ENCODE results near the gene CD82.

Gene CD82

GRCh38 chr11:44570411-44571155 is 5.1 kb downstream of the CD82 start:
- Histone ChIP-seq H3K4me1 (ENCODE audit: insufficient read depth, low read length) (peaks cover 9% of the 10 kb centered on the region; the same call in 1 of the 2 replicates), H3K9ac (ENCODE audit: low read depth, low read length) (no peak overlapping the region), H3K27me3 (ENCODE audit: insufficient read depth, low read length) (peaks cover 16% of the 10 kb centered on the region), H3K36me3 (ENCODE audit: insufficient read depth, low read length) (no peaks in the 10 kb centered on the region), H3K4me3 (ENCODE audit: low read length) (no peak overlapping the region), H3K27ac (ENCODE audit: low read depth, low read length) (no peak overlapping the region), H3K9me3 (ENCODE audit: insufficient read depth, low read depth, low read length) (no peaks in the 10 kb centered on the region)
- 81% methylated on average over 10 of the region's 10 CpGs for WGBS

GRCh38 chr11:44571871-44572270 is 6.4 kb downstream of the CD82 start:
- WGBS, result 82% methylated on average over 2 of the region's 2 CpGs
- H3K4me1 ChIP-seq (ENCODE audit: insufficient read depth, low read length), result no peaks in the 10 kb centered on the region

GRCh38 chr11:44572436-44572835 is 7.0 kb downstream of the CD82 start:
- no peaks in the 10 kb centered on the region for H3K36me3 ChIP-seq (ENCODE audit: insufficient read depth, low read length)
- WGBS, result 94% methylated on average over 7 of the region's 7 CpGs
- no peak overlapping the region for H3K27ac ChIP-seq (ENCODE audit: low read depth, low read length)

More at GRCh38 chr11:44571871-44572270, 6.4 kb downstream of the CD82 start:
- Histone ChIP-seq H3K9me3 (ENCODE audit: insufficient read depth, low read depth, low read length) (no peaks in the 10 kb centered on the region), H3K36me3 (ENCODE audit: insufficient read depth, low read length) (no peaks in the 10 kb centered on the region), H3K27ac (ENCODE audit: low read depth, low read length) (no peak overlapping the region), H3K4me3 (ENCODE audit: low read length) (no peak overlapping the region), H3K9ac (ENCODE audit: low read depth, low read length) (no peak overlapping the region), H3K27me3 (ENCODE audit: insufficient read depth, low read length) (peaks cover 3% of the 10 kb centered on the region; the same call in 1 of the 2 replicates)

GRCh38 chr11:44572884-44573283 is 7.4 kb downstream of the CD82 start:
- Histone ChIP-seq H3K9me3 (ENCODE audit: insufficient read depth, low read depth, low read length) (no peaks in the 10 kb centered on the region), H3K4me1 (ENCODE audit: insufficient read depth, low read length) (no peaks in the 10 kb centered on the region), H3K9ac (ENCODE audit: low read depth, low read length) (no peak overlapping the region), H3K27ac (ENCODE audit: low read depth, low read length) (no peak overlapping the region), H3K27me3 (ENCODE audit: insufficient read depth, low read length) (no peaks in the 10 kb centered on the region), H3K36me3 (ENCODE audit: insufficient read depth, low read length) (no peaks in the 10 kb centered on the region), H3K4me3 (ENCODE audit: low read length) (no peak overlapping the region)
- WGBS, result 83% methylated on average over 15 of the region's 16 CpGs

More at GRCh38 chr11:44572436-44572835, 7.0 kb downstream of the CD82 start:
- no peak overlapping the region for H3K4me3 ChIP-seq (ENCODE audit: low read length)
- no peaks in the 10 kb centered on the region for H3K4me1 ChIP-seq (ENCODE audit: insufficient read depth, low read length)
- no peaks in the 10 kb centered on the region for H3K9me3 ChIP-seq (ENCODE audit: insufficient read depth, low read depth, low read length)
- H3K27me3 ChIP-seq (ENCODE audit: insufficient read depth, low read length), result no peaks in the 10 kb centered on the region
- H3K9ac ChIP-seq (ENCODE audit: low read depth, low read length), result no peak overlapping the region

- Histone ChIP-seq H3K9ac (ENCODE audit: low read depth, low read length) (no peak overlapping the region), H3K27me3 (ENCODE audit: insufficient read depth, low read length) (no peaks in the 10 kb centered on the region), H3K9me3 (ENCODE audit: insufficient read depth, low read depth, low read length) (no peaks in the 10 kb centered on the region), H3K4me3 (ENCODE audit: low read length) (no peak overlapping the region), H3K4me1 (ENCODE audit: insufficient read depth, low read length) (no peaks in the 10 kb centered on the region), H3K27ac (ENCODE audit: low read depth, low read length) (no peak overlapping the region), H3K36me3 (ENCODE audit: insufficient read depth, low read length) (no peaks in the 10 kb centered on the region)
- 94% methylated on average over 3 of the region's 3 CpGs for WGBS
Observed at GRCh38 chr11:44573333-44573732, 7.9 kb downstream of the CD82 start.

GRCh38 chr11:44574610-44575287 is 9.3 kb downstream of the CD82 start:
- 85% methylated on average over 5 of the region's 5 CpGs for WGBS
- Histone ChIP-seq H3K9me3 (ENCODE audit: insufficient read depth, low read depth, low read length) (no peaks in the 10 kb centered on the region), H3K4me3 (ENCODE audit: low read length) (no peak overlapping the region), H3K36me3 (ENCODE audit: insufficient read depth, low read length) (no peaks in the 10 kb centered on the region), H3K27me3 (ENCODE audit: insufficient read depth, low read length) (no peaks in the 10 kb centered on the region), H3K27ac (ENCODE audit: low read depth, low read length) (no peak overlapping the region), H3K9ac (ENCODE audit: low read depth, low read length) (no peak overlapping the region), H3K4me1 (ENCODE audit: insufficient read depth, low read length) (no peaks in the 10 kb centered on the region)

GRCh38 chr11:44575288-44575672 is 9.8 kb downstream of the CD82 start:
- Histone ChIP-seq H3K27ac (ENCODE audit: low read depth, low read length) (no peak overlapping the region), H3K4me1 (ENCODE audit: insufficient read depth, low read length) (no peaks in the 10 kb centered on the region), H3K27me3 (ENCODE audit: insufficient read depth, low read length) (no peaks in the 10 kb centered on the region), H3K9me3 (ENCODE audit: insufficient read depth, low read depth, low read length) (no peaks in the 10 kb centered on the region), H3K4me3 (ENCODE audit: low read length) (no peak overlapping the region), H3K9ac (ENCODE audit: low read depth, low read length) (no peak overlapping the region), H3K36me3 (ENCODE audit: insufficient read depth, low read length) (no peaks in the 10 kb centered on the region)
- WGBS, result 80% methylated on average over 2 of the region's 2 CpGs

GRCh38 chr11:44575962-44576361 is 10.5 kb downstream of the CD82 start:
- Histone ChIP-seq H3K27me3 (ENCODE audit: insufficient read depth, low read length) (no peaks in the 10 kb centered on the region), H3K4me3 (ENCODE audit: low read length) (no peak overlapping the region), H3K36me3 (ENCODE audit: insufficient read depth, low read length) (no peaks in the 10 kb centered on the region), H3K9ac (ENCODE audit: low read depth, low read length) (no peak overlapping the region), H3K4me1 (ENCODE audit: insufficient read depth, low read length) (no peaks in the 10 kb centered on the region), H3K9me3 (ENCODE audit: insufficient read depth, low read depth, low read length) (no peaks in the 10 kb centered on the region), H3K27ac (ENCODE audit: low read depth, low read length) (no peak overlapping the region)
- 92% methylated on average over 5 of the region's 5 CpGs for WGBS

- 96% methylated on average over 3 of the region's 4 CpGs for WGBS
- Histone ChIP-seq H3K9ac (ENCODE audit: low read depth, low read length) (no peak overlapping the region), H3K4me1 (ENCODE audit: insufficient read depth, low read length) (no peaks in the 10 kb centered on the region), H3K27me3 (ENCODE audit: insufficient read depth, low read length) (no peaks in the 10 kb centered on the region), H3K9me3 (ENCODE audit: insufficient read depth, low read depth, low read length) (no peaks in the 10 kb centered on the region), H3K36me3 (ENCODE audit: insufficient read depth, low read length) (no peaks in the 10 kb centered on the region), H3K27ac (ENCODE audit: low read depth, low read length) (no peak overlapping the region), H3K4me3 (ENCODE audit: low read length) (no peak overlapping the region)
Observed at GRCh38 chr11:44576656-44577055, 11.2 kb downstream of the CD82 start.

GRCh38 chr11:44577231-44577830 is 11.9 kb downstream of the CD82 start:
- Histone ChIP-seq H3K4me3 (ENCODE audit: low read length) (no peak overlapping the region), H3K9me3 (ENCODE audit: insufficient read depth, low read depth, low read length) (no peaks in the 10 kb centered on the region), H3K36me3 (ENCODE audit: insufficient read depth, low read length) (no peaks in the 10 kb centered on the region), H3K4me1 (ENCODE audit: insufficient read depth, low read length) (no peaks in the 10 kb centered on the region), H3K27ac (ENCODE audit: low read depth, low read length) (no peak overlapping the region), H3K9ac (ENCODE audit: low read depth, low read length) (no peak overlapping the region), H3K27me3 (ENCODE audit: insufficient read depth, low read length) (no peaks in the 10 kb centered on the region)
- 91% methylated on average over 7 of the region's 7 CpGs for WGBS

GRCh38 chr11:44578279-44578678 is 12.8 kb downstream of the CD82 start:
- H3K27me3 ChIP-seq (ENCODE audit: insufficient read depth, low read length), result no peaks in the 10 kb centered on the region
- no peaks in the 10 kb centered on the region for H3K4me1 ChIP-seq (ENCODE audit: insufficient read depth, low read length)
- no peak overlapping the region for H3K4me3 ChIP-seq (ENCODE audit: low read length)
- no peaks in the 10 kb centered on the region for H3K9me3 ChIP-seq (ENCODE audit: insufficient read depth, low read depth, low read length)
- no peaks in the 10 kb centered on the region for H3K36me3 ChIP-seq (ENCODE audit: insufficient read depth, low read length)
- H3K9ac ChIP-seq (ENCODE audit: low read depth, low read length), result no peak overlapping the region
- H3K27ac ChIP-seq (ENCODE audit: low read depth, low read length), result no peak overlapping the region
- WGBS, result 90% methylated on average over 5 of the region's 5 CpGs

All from HUES64 (cell line).